ENCODE results near the gene CNRIP1.

CNRIP1 gene

DNA sequence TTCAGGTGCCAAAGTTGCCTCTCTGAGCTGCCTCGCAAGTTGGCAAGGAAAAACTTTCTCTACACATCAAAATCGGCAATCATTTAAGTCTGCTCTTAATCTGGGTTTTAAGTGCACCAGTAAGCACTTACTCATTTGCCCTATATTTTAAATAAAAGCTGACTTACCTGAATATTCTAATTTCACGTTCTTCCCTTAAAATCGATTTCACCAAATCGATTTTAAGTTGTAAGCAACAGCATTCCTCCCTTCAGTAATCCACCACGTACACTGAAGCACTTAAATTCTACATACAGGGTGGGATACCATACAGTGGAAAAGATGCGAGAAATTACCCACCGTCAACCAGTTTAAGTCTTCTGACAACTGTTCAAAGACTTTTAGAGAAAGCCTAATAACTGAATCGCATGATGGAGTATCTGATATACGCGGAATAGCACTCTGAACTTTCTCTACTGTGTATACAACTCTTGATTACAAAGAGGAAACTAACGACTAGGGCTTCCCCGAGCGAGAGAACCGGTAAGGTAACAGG lies 69.0 kb downstream of the CNRIP1 start:
- DNase-seq (ENCODE audit: low read depth) = no peak
- TF ChIP-seq, protein P1, sequence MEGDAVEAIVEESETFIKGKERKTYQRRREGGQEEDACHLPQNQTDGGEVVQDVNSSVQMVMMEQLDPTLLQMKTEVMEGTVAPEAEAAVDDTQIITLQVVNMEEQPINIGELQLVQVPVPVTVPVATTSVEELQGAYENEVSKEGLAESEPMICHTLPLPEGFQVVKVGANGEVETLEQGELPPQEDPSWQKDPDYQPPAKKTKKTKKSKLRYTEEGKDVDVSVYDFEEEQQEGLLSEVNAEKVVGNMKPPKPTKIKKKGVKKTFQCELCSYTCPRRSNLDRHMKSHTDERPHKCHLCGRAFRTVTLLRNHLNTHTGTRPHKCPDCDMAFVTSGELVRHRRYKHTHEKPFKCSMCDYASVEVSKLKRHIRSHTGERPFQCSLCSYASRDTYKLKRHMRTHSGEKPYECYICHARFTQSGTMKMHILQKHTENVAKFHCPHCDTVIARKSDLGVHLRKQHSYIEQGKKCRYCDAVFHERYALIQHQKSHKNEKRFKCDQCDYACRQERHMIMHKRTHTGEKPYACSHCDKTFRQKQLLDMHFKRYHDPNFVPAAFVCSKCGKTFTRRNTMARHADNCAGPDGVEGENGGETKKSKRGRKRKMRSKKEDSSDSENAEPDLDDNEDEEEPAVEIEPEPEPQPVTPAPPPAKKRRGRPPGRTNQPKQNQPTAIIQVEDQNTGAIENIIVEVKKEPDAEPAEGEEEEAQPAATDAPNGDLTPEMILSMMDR (IDR thresholded peaks at IDR 0.05; ENCODE audit: low read depth, low read length, missing control alignments) = no peak

DNA sequence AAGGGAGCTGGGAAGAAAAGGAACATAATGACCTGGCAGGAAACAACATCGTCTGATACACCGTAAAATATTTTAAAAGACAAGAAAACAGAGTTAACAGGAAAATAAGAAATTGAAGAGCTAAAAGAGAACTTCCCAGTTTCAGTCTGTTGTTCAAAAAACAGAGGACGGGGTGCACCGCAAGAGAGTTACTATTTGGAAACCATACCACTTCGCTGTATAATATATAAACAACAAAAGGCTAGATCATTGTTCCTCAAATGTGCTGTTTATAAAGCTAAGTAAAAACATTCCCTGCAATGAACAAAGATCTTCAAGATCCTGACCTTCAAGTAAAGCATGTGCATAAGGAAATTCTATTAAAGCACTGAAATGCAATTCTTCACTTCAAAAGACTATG lies 69.6 kb downstream of the CNRIP1 start:
- H3K4me3 ChIP-seq (ENCODE audit: low read depth, low read length) = peak overlapping the region; percentile 79
- in situ Hi-C loops (cut with HindIII; ENCODE audit: low sequenced_read_pairs) = no loop called here
- TF ChIP-seq, protein P1 (IDR thresholded peaks at IDR 0.05; ENCODE audit: low read depth, low read length, missing control alignments) = no peak
- no peak for DNase-seq (ENCODE audit: low read depth)

More for the DNA sequence above, 69.0 kb downstream of the CNRIP1 start:
- in situ Hi-C loops (cut with HindIII; ENCODE audit: low sequenced_read_pairs) = no loop called here
- peak overlapping the region; percentile 79 for H3K4me3 ChIP-seq (ENCODE audit: low read depth, low read length)

DNA sequence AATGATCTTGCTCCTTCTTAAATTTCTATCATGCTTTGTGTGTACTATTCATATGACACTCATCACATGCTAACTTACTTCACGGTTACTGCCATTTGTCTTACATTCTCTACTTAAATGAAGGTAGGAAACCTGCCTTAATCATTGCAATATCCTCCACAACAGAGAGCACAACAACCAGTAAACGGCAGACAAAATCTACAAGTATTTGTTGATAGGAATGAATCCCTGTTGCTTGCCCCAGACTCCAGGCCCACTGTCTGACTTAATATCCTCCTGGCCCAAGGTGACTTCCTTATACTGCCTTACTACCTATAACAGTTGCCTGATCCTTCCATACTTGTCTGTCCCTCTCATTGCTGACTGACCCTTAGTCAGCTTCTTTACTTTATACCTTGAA lies 70.9 kb downstream of the CNRIP1 start:
- TF ChIP-seq, protein P1 (IDR thresholded peaks at IDR 0.05; ENCODE audit: low read depth, low read length, missing control alignments) = no peak
- no peak overlapping the region for H3K4me3 ChIP-seq (ENCODE audit: low read depth, low read length)
- no peak for DNase-seq (ENCODE audit: low read depth)
- in situ Hi-C loops (cut with HindIII; ENCODE audit: low sequenced_read_pairs) = no loop called here

DNA sequence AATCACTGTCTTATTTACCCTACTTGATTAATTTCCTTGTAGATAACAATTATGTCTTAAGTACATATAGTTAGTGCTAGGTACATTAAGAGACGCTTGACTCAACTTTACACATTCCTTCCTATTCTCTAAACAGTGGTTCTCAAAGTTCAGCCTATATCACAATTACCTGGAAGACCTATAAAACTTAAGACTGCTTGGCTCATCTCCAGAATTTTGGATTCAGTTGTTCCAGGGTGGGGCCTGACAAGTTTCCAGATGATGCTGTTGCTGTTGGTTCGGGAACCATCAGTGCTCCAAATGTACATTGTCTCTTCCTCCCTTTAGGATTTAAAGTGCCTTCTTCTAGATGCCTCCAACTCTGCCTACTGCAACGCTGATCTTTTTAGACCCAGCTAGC lies 71.4 kb downstream of the CNRIP1 start:
- H3K4me3 ChIP-seq (ENCODE audit: low read depth, low read length) = no peak overlapping the region
- TF ChIP-seq, protein P1 (IDR thresholded peaks at IDR 0.05; ENCODE audit: low read depth, low read length, missing control alignments) = no peak
- DNase-seq (ENCODE audit: low read depth) = no peak
- in situ Hi-C loops (cut with HindIII; ENCODE audit: low sequenced_read_pairs) = no loop called here

DNA sequence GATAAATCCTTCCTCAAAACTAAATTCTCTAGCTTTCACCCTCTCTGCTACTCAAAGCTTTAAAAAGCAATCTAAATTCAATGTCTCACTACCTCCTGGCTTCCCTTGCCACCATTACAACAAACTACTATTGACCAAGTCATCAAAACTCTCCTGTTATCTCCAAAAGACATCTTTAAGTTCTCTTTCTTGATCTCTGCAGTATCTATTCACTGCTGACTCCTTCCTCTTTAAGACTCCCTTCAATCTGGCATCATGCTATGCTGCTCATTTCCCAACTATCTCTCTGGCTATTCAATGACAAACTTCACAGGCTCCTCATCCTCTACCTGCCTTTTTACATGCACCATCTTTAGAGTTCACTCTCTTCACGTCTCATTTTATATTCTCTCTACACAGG lies 73.4 kb downstream of the CNRIP1 start:
- in situ Hi-C loops (cut with HindIII; ENCODE audit: low sequenced_read_pairs) = no loop called here

DNA sequence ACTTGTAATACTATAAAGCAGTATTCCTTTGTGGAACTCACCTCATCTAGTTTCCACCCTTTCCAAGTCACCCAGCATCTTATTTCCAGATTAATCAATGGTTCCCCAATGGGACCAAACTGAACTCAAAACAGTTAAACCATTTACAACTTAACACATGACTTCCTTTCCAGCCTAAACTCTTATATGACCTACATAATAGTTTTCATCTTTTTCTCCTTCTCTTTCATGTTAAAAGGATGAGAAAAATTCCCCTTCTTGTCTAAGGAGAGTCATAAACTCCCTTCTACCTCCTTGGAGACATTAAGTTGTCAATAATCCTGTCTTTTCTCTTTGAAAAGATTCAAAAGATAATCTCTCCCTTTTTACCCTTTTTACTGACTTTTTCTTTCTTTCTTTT lies 74.1 kb downstream of the CNRIP1 start:
- TF ChIP-seq, protein P1 (IDR thresholded peaks at IDR 0.05; ENCODE audit: low read depth, low read length, missing control alignments) = no peak
- DNase-seq (ENCODE audit: low read depth) = no peak
- H3K4me3 ChIP-seq (ENCODE audit: low read depth, low read length) = no peak overlapping the region
- in situ Hi-C loops (cut with HindIII; ENCODE audit: low sequenced_read_pairs) = no loop called here

More for the DNA sequence above, 73.4 kb downstream of the CNRIP1 start:
- H3K4me3 ChIP-seq (ENCODE audit: low read depth, low read length) = no peak overlapping the region
- TF ChIP-seq, protein P1 (IDR thresholded peaks at IDR 0.05; ENCODE audit: low read depth, low read length, missing control alignments) = no peak
- no peak for DNase-seq (ENCODE audit: low read depth)
